IPS-NIHi7 (cell line): ENCODE data around the gene KDM7A.

Source experiments
- DNase-seq: peaks from one replicate; pipeline ENCODE4 v3.0.0; 2012; ENCODE audit warnings: mixed read lengths; ENCODE audit errors: extremely low spot score

Gene KDM7A

GRCh38 chr7:140084972-140085371, 91.8 kb downstream of the KDM7A start:
- DNase-seq = no peak

GRCh38 chr7:140084142-140084655, 92.6 kb downstream of the KDM7A start:
- no peak for DNase-seq

- DNase-seq = no peak
Measured at GRCh38 chr7:140082770-140083169, 94.0 kb downstream of the KDM7A start.

- no peak for DNase-seq
Measured at GRCh38 chr7:140081774-140082425, 94.9 kb downstream of the KDM7A start.

GRCh38 chr7:140080919-140081318, 95.9 kb downstream of the KDM7A start:
- DNase-seq = no peak

- peak; percentile 86 for DNase-seq
Measured at GRCh38 chr7:140079121-140079536, 97.7 kb downstream of the KDM7A start.

GRCh38 chr7:140078392-140078791, 98.4 kb downstream of the KDM7A start:
- no peak for DNase-seq

- DNase-seq = no peak
Measured at GRCh38 chr7:140074780-140075179, 102.0 kb downstream of the KDM7A start.

- no peak for DNase-seq
Measured at GRCh38 chr7:140070546-140070945, 106.2 kb downstream of the KDM7A start.

- no peak for DNase-seq
Measured at GRCh38 chr7:140069298-140069949, 107.4 kb downstream of the KDM7A start.

GRCh38 chr7:140068033-140068432, 108.8 kb downstream of the KDM7A start:
- DNase-seq = no peak

GRCh38 chr7:140067052-140067451, 109.7 kb downstream of the KDM7A start:
- no peak for DNase-seq

GRCh38 chr7:140062528-140063299, 114.1 kb downstream of the KDM7A start, which contains the start of gene PARP12:
TSS of gene PARP12 (minus strand) at chr7:140062951. CDS start at chr7:140062847, 104 bp downstream.
- DNase-seq = peak; percentile 76

- no peak for DNase-seq
Measured at GRCh38 chr7:140062118-140062527, 114.7 kb downstream of the KDM7A start.

- DNase-seq = no peak
Measured at GRCh38 chr7:140061607-140061930, 115.2 kb downstream of the KDM7A start.

- no peak for DNase-seq
Measured at GRCh38 chr7:140060788-140061606, 115.8 kb downstream of the KDM7A start.

- DNase-seq = no peak
Measured at GRCh38 chr7:140060243-140060630, 116.5 kb downstream of the KDM7A start.

GRCh38 chr7:140059273-140060242, 117.2 kb downstream of the KDM7A start:
- DNase-seq = no peak

- no peak for DNase-seq
Measured at GRCh38 chr7:140058517-140058916, 118.3 kb downstream of the KDM7A start.

- DNase-seq = no peak
Measured at GRCh38 chr7:140057143-140057535, 119.6 kb downstream of the KDM7A start.
